HepG2 (cell line): Measurements from ENCODE around the gene FITM2. TPM values are rescaled to one million over a fixed set of nuclear protein-coding genes. Genes with fewer than 3 reads are reported as not detected.

Experiments used
- ADNP ChIP-seq: sonication (generic); formaldehyde crosslinking; IDR thresholded peaks from 2 replicates; pipeline ENCODE4 v1.4.0; 2020; ENCODE audit warnings: missing genetic modification reagents
- ARNT2 ChIP-seq: sonication (generic); formaldehyde crosslinking; IDR thresholded peaks from 2 replicates; pipeline ENCODE4 v1.8.0; 2022; ENCODE audit warnings: mild to moderate bottlenecking, low read depth, missing genetic modification reagents, moderate library complexity
- CHD2 ChIP-seq: IDR thresholded peaks from 2 replicates; pipeline ENCODE4 v1.6.1; 2011; ENCODE audit warnings: low read depth, low read length, improper control_type of control experiment
- CTCF ChIP-seq: sonication (generic); formaldehyde crosslinking; IDR thresholded peaks from 2 replicates; pipeline ENCODE4 v1.5.0; 2020; ENCODE audit warnings: mild to moderate bottlenecking, missing genetic modification reagents, moderate library complexity
- DR1 ChIP-seq: sonication (generic); formaldehyde crosslinking; IDR thresholded peaks from 2 replicates; pipeline ENCODE4 v1.8.0; 2021; ENCODE audit warnings: mild to moderate bottlenecking, missing genetic modification reagents, inconsistent platforms
- E2F2 ChIP-seq: sonication (generic); formaldehyde crosslinking; IDR thresholded peaks from 2 replicates; pipeline ENCODE4 v1.4.0; 2020; ENCODE audit warnings: missing genetic modification reagents, borderline replicate concordance
- FOSL1 ChIP-seq: sonication (generic); formaldehyde crosslinking; IDR thresholded peaks from 2 replicates; pipeline ENCODE4 v1.9.0; 2021; ENCODE audit warnings: missing genetic modification reagents, borderline replicate concordance
- HNF4A ChIP-seq: sonication (generic); formaldehyde crosslinking; IDR thresholded peaks from 2 replicates; pipeline ENCODE4 v1.4.0; 2020; ENCODE audit warnings: missing genetic modification reagents
- KMT2B ChIP-seq: IDR thresholded peaks from 2 replicates; pipeline ENCODE4 v1.6.1; 2016; ENCODE audit warnings: missing genetic modification reagents, missing compliant biosample characterization
- MEIS2 ChIP-seq: sonication (generic); formaldehyde crosslinking; IDR thresholded peaks from 2 replicates; pipeline ENCODE4 v1.9.0; 2021; ENCODE audit warnings: mild to moderate bottlenecking, missing genetic modification reagents
- NFRKB ChIP-seq: fragments of 450-650 bp; IDR thresholded peaks from 2 replicates; pipeline ENCODE4 v1.6.1; 2017
- RAD51 ChIP-seq: fragments of 450-650 bp; IDR thresholded peaks from 2 replicates; pipeline ENCODE4 v1.6.1; 2016; ENCODE audit warnings: borderline replicate concordance
- TEAD2 ChIP-seq: sonication (generic); formaldehyde crosslinking; IDR thresholded peaks from 2 replicates; pipeline ENCODE4 v1.9.0; 2021; ENCODE audit warnings: missing genetic modification reagents
- ZC3H4 ChIP-seq: sonication (generic); formaldehyde crosslinking; IDR thresholded peaks from 2 replicates; pipeline ENCODE4 v1.4.0; 2020; ENCODE audit warnings: missing genetic modification reagents, borderline replicate concordance
- ZNF275 ChIP-seq: sonication (generic); formaldehyde crosslinking; IDR thresholded peaks from 2 replicates; pipeline ENCODE4 v1.8.0; 2022; ENCODE audit warnings: missing genetic modification reagents, mild to moderate bottlenecking, inconsistent platforms, borderline replicate concordance
- ZNF281 ChIP-seq: sonication (generic); formaldehyde crosslinking; IDR thresholded peaks from 2 replicates; pipeline ENCODE4 v1.4.0; 2020; ENCODE audit warnings: missing genetic modification reagents, borderline replicate concordance
- ZNF296 ChIP-seq: sonication (generic); formaldehyde crosslinking; conservative IDR thresholded peaks from 2 replicates; pipeline ENCODE4 v1.5.0; 2020; ENCODE audit warnings: mild to moderate bottlenecking, missing genetic modification reagents
- ZNF333 ChIP-seq: sonication (generic); formaldehyde crosslinking; IDR thresholded peaks from 2 replicates; pipeline ENCODE4 v1.4.0; 2020; ENCODE audit warnings: mild to moderate bottlenecking, missing genetic modification reagents, borderline replicate concordance
- ZNF446 ChIP-seq: sonication (generic); formaldehyde crosslinking; IDR thresholded peaks from 2 replicates; pipeline ENCODE4 v1.5.0; 2020; ENCODE audit warnings: mild to moderate bottlenecking, missing genetic modification reagents
- ZNF512B ChIP-seq: sonication (generic); formaldehyde crosslinking; IDR thresholded peaks from 2 replicates; pipeline ENCODE4 v1.5.1; 2020; ENCODE audit warnings: missing genetic modification reagents, mild to moderate bottlenecking, borderline replicate concordance
- ZNF543 ChIP-seq: sonication (generic); formaldehyde crosslinking; IDR thresholded peaks from 2 replicates; pipeline ENCODE4 v1.4.0; 2020; ENCODE audit warnings: mild to moderate bottlenecking, missing genetic modification reagents
- polyA plus RNA-seq, 8 experiments: library from polyadenylated mRNA; depleted of rRNA in 3 of 8; stranded (reverse) in 7 of 8; unstranded in 1 of 8; fragments of >200 nt; fragmentation: Illumina TruSeq in 4 of 8; extraction: Trizol in 4 of 8; gene quantifications; 2 replicates each; pipeline versions ENCODE4 v1.2.1 to v1.2.3, GENCODE V29; 2011 to 2016; ENCODE audit warnings: low read depth in 4 of 8, missing spikeins in 1 of 8, mixed read lengths in 1 of 8; ENCODE audit not compliant: insufficient read depth in 1 of 8
- total RNA-seq, 5 experiments: library from RNA; depleted of rRNA; stranded (reverse); fragments of >200 nt; fragmentation: Illumina TruSeq; extraction: Trizol; gene quantifications; 2 replicates each; pipeline ENCODE4 v1.2.3, GENCODE V29; 2016; ENCODE audit warnings: low read depth in 1 of 5

Gene FITM2
- total and polyA plus RNA-seq, 2 of the 13 experiments (the other 11 are each of a cell fraction or from before 2014, with no cell fraction given): 9.6 to 24.5 TPM

- TF ChIP-seq ZNF275 (no peak), ZNF333 (CRISPR knock-in tag) (no peak), TEAD2 (no peak), ZNF543 (CRISPR knock-in tag) (no peak), ARNT2 (CRISPR knock-in tag) (no peak), CHD2 (0 out of 2 replicates have a peak, but pooled peaks have one; percentile 14), E2F2 (CRISPR knock-in tag) (no peak), ZC3H4 (CRISPR knock-in tag) (no peak), ZNF446 (CRISPR knock-in tag) (no peak), CTCF (no peak), KMT2B (CRISPR knock-in tag) (no peak), ZNF296 (CRISPR knock-in tag) (no peak), ADNP (CRISPR knock-in tag) (no peak), NFRKB (no peak), MEIS2 (CRISPR knock-in tag) (no peak), RAD51 (no peak), ZNF281 (CRISPR knock-in tag) (peak; percentile 29; the same call in 1 of the 2 replicates), FOSL1 (CRISPR knock-in tag) (no peak), ZNF512B (CRISPR knock-in tag) (peak; percentile 61; the same call in 1 of the 2 replicates), DR1 (no peak), HNF4A (CRISPR knock-in tag) (peak; percentile 89)
Observed at GRCh38 chr20:44274303-44275017, 36.5 kb downstream of the FITM2 start (continued).
